BE2C (cell line): Measurements from ENCODE around the gene AGPAT3.

Experiments used
- DNase-seq: peaks from one replicate; pipeline ENCODE4 v3.0.0-alpha.2; 2020
- H3K27me3 ChIP-seq: fragments of 250-450 bp; sonication (Bioruptor Pico); 2 replicates; pipeline ENCODE4 v1.5.1; 2020; ENCODE audit warnings: mild to moderate bottlenecking
- H3K36me3 ChIP-seq: fragments of 250-450 bp; sonication (Bioruptor Pico); 2 replicates; pipeline ENCODE4 v1.5.1; 2020; ENCODE audit warnings: mild to moderate bottlenecking
- H3K4me1 ChIP-seq: fragments of 250-450 bp; sonication (Bioruptor Pico); 2 replicates; pipeline ENCODE4 v1.5.1; 2020
- H3K4me3 ChIP-seq: 2 replicates; pipeline ENCODE4 v1.5.1; 2011; ENCODE audit warnings: low read depth, low read length
- H3K9me3 ChIP-seq: fragments of 250-450 bp; sonication (Bioruptor Pico); 2 replicates; pipeline ENCODE4 v1.5.1; 2020
- CTCF ChIP-seq: IDR thresholded peaks from 2 replicates; pipeline ENCODE4 v1.5.1; 2012; ENCODE audit warnings: mild to moderate bottlenecking, low read depth, low read length

AGPAT3 gene

GRCh38 chr21:43934116-43934515 lies 69.1 kb downstream of the AGPAT3 start:
- no peak for TF ChIP-seq CTCF
- DNase-seq: no peak
- Histone ChIP-seq H3K4me3 (no peak overlapping the region), H3K9me3 (no peaks in the 10 kb centered on the region), H3K4me1 (no peaks in the 10 kb centered on the region), H3K27me3 (no peaks in the 10 kb centered on the region), H3K36me3 (no peaks in the 10 kb centered on the region)

- Histone ChIP-seq H3K9me3 (no peaks in the 10 kb centered on the region), H3K27me3 (no peaks in the 10 kb centered on the region), H3K36me3 (no peaks in the 10 kb centered on the region), H3K4me1 (no peaks in the 10 kb centered on the region), H3K4me3 (no peak overlapping the region)
- DNase-seq: no peak
- TF ChIP-seq CTCF: no peak
Measured at GRCh38 chr21:43934716-43935705, 70.0 kb downstream of the AGPAT3 start.

GRCh38 chr21:43935711-43936110 lies 70.7 kb downstream of the AGPAT3 start:
- no peak for DNase-seq
- Histone ChIP-seq H3K27me3 (no peaks in the 10 kb centered on the region), H3K4me3 (no peak overlapping the region), H3K4me1 (no peaks in the 10 kb centered on the region), H3K36me3 (no peaks in the 10 kb centered on the region), H3K9me3 (no peaks in the 10 kb centered on the region)
- TF ChIP-seq CTCF: no peak

- DNase-seq: no peak
- no peaks in the 10 kb centered on the region for H3K36me3 ChIP-seq
- no peak for TF ChIP-seq CTCF
- H3K4me3 ChIP-seq: no peak overlapping the region
- no peaks in the 10 kb centered on the region for H3K4me1 ChIP-seq
- no peaks in the 10 kb centered on the region for H3K27me3 ChIP-seq
- H3K9me3 ChIP-seq: no peaks in the 10 kb centered on the region
Measured at GRCh38 chr21:43936247-43936967, 71.4 kb downstream of the AGPAT3 start.

GRCh38 chr21:43937051-43937832 lies 72.2 kb downstream of the AGPAT3 start:
- DNase-seq: no peak
- no peak for TF ChIP-seq CTCF
- H3K4me3 ChIP-seq: no peak overlapping the region

More at GRCh38 chr21:43937051-43937832, 72.2 kb downstream of the AGPAT3 start:
- no peaks in the 10 kb centered on the region for H3K36me3 ChIP-seq
- no peaks in the 10 kb centered on the region for H3K9me3 ChIP-seq
- no peaks in the 10 kb centered on the region for H3K27me3 ChIP-seq
- no peaks in the 10 kb centered on the region for H3K4me1 ChIP-seq
